ENCODE results near the gene TPGS2.

DNA sequence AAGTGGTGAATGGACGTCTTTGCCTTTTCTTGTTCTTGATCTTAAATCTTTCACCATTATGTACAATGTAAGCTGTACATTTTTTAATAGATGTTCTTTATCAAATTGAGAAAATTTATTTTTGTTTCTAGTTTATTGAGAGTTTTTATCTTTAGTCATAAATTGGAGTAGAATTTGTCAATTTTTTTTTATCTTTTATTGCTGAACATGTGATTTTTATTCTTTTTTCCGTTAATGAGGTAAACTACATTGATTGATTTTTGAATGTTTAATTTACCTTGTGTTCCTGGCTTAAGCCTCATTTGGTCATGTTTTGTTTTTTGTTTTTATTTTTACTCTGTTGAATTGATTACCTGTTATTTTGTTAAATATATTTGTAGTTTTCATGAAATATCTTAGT lies 19.8 kb upstream of the TPGS2 start:
- TF ChIP-seq, protein P1, sequence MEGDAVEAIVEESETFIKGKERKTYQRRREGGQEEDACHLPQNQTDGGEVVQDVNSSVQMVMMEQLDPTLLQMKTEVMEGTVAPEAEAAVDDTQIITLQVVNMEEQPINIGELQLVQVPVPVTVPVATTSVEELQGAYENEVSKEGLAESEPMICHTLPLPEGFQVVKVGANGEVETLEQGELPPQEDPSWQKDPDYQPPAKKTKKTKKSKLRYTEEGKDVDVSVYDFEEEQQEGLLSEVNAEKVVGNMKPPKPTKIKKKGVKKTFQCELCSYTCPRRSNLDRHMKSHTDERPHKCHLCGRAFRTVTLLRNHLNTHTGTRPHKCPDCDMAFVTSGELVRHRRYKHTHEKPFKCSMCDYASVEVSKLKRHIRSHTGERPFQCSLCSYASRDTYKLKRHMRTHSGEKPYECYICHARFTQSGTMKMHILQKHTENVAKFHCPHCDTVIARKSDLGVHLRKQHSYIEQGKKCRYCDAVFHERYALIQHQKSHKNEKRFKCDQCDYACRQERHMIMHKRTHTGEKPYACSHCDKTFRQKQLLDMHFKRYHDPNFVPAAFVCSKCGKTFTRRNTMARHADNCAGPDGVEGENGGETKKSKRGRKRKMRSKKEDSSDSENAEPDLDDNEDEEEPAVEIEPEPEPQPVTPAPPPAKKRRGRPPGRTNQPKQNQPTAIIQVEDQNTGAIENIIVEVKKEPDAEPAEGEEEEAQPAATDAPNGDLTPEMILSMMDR (IDR thresholded peaks at IDR 0.05): no peak
- no peak for TF ChIP-seq POLR2A (IDR thresholded peaks at IDR 0.05)
